GM18508 (cell line): Measurements from ENCODE around the gene SPRED2.
"Not testable (repeated sequence)": the region's sequence is repeated elsewhere in the genome, so short reads cannot be mapped to it uniquely, and the experiment has no call there.

Experiments
- ATAC-seq: cut with Tn5 transposase; IDR thresholded peaks from one replicate; pipeline ENCODE4 v1.9.1; 2021; ENCODE audit warnings: moderate number of reproducible peaks; ENCODE audit not compliant: insufficient read depth, unreplicated experiment

SPRED2 gene

DNA sequence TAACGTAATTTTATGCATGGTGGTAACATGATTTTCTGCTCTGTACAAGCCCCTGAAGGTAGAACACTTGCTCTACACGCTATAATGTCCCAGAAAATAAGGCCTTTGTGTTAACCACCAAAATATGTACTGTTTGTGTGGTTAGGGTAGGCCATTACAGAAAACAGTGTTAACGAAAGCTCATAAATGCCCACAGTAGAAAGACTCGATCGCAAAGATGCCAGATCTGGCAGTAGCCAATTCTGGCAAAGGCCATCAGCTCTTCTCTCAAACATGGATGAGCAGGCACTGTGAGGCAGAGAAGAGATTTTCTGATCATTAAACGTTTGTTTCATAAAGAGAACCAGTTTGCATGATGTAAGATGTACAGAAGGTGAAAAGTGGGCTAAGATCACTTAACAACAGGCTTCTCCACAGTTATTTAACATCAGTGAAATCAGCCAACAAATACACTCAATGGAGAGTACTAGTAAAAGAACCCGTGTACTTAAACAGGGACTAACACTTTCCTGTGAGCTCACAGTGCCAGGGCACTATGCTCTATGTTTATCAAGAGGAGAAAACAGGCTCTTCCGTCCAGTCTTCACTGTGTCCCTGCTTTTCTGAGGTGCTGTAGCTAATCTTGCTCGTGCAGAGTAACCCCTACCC is 80.3 kb downstream of the SPRED2 start:
- no peak for ATAC-seq

DNA sequence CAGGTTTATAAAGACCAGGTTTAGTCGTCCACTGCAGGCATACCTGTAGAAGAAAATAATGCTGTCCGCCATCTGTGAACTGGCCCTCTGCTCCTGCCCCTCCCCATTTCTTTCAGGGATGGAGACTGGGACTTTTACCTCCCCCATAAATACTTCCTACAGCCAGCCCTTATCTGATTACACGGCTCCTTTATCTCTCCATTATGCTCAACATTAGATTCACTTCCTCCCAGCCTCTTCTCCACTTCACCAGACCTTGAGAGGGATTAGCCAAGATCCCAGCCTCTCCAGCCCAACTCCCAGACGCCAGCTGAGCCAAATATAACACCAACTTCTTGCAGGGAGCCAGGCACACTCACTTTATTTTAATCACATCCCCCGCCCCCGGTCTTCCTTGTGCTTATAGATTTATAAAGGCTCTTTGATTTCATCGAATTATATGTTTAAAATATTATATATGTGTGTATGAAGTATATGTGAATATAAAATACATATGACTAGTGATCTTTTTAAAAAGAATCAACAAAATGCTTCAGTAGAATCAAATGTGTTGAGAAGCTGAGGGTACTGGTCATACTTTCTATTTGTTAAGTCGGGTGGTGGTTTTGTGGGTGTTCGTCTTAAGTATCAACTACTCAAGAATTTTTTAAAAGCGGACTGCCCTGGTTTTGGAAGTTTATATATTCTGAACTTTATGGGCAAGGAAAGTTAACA is 81.0 kb downstream of the SPRED2 start:
- no peak for ATAC-seq

DNA sequence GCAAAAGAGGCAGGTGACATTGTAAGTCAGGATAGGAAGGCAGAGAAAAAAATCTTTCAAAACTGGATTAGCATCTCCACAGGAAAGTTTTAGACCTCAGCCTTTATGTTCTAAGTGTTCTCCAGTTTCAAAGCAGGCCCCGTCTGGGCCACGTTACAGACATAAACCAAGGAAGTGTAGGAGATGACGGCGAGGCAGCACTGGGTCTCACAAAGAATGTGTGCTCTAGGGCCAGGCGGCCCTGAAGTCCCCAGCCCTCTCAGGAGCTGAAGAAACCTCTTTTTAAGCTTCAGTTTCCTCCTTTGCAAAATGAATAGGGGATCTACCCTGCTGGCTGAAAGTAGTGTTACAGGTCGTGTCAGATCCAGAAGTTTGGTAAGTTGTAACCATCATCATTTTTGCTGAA is 81.7 kb downstream of the SPRED2 start:
- peak; percentile 55 for ATAC-seq

DNA sequence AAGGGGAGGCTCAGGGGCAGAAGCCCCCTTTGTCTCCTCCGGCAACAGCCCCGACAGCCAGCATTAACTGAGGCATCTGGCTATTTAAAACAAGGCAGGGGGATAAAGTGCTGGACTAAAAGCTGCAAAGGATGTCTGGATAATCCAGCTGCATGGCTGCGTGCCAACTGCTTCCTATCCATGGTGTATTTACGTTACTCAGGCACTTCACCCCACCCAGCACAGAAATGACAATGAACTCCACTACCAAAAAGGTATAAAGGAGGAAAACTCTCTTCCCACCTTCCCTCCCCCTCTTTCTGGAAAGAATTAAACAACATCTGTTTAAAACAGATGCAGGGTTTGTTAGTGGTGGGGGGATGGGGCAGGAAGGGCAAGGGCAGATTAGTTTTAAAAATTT is 82.5 kb downstream of the SPRED2 start:
- ATAC-seq: no peak

DNA sequence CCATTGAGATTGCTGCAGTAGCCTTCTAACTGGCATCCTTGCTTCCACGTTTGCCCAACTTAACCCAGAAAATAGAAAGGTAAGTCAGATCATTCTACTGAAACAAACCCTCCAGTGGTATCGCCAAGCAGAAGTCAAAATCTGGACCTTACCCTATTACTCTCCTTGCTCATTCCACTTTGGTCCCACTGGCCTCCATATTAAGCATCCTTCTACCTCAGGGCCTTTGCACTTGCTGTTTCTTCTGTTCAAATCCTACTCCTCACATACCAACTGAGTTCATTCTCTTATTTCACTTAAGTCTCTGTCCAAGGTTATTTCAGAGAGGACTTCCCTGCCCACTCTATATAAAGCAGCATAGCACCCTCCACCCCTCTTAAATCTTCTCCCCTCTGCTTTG is 84.5 kb downstream of the SPRED2 start:
- ATAC-seq: no peak

DNA sequence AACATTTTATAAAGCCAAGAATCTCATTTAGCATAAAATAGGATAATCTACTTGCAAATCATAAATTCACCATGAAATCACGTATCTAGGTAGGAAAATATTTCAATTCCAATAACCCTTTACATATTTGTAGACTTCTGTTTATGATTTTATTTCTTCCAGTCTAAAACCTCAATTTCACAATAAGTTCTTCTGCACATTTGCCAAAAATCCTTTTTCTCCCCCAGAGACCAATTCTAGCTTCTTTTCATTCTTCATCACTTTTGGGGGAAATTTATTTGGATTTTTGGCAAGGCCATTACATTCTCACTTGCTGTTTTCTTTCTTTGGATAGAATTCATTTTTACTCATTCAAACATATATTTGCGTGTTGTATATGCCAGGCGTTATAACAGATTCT is 86.8 kb downstream of the SPRED2 start:
- ATAC-seq: no peak

DNA sequence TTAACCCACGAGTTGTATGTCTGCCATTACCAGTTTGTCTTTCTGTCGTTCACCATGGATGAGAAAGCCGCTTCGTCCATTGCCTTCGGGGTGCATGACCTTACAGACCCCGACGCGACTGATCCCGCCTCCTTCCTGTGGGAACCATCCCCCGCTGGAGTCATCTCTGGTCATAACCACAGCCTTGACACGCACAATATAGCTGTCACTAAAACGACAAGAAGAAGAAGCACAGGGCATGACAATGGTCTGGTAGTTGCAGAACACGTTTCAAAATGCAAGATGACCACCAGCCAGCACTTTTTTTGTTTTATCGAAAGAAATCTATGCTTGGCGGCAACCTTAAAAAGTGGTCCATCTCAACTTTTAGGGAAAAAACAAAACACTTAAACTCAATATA is 87.7 kb downstream of the SPRED2 start:
- no peak for ATAC-seq

DNA sequence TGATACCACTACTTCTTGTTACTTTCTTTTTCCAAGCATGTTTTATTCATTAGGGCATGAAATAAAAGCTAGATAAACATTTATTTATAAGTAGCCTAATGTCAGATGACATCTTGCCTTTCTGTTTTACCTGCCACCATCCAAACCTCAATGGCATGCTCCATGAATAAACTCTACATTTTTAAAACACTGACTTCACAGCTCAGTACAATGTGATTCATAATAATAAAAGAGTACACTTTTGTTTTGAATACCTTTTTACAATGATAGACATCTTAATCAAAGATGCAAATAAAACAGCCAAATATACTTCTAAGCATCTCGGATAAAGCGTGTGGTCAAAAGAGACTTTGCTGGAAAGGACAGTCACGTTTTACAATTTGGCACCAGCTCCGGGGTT is 88.2 kb downstream of the SPRED2 start:
- no peak for ATAC-seq

DNA sequence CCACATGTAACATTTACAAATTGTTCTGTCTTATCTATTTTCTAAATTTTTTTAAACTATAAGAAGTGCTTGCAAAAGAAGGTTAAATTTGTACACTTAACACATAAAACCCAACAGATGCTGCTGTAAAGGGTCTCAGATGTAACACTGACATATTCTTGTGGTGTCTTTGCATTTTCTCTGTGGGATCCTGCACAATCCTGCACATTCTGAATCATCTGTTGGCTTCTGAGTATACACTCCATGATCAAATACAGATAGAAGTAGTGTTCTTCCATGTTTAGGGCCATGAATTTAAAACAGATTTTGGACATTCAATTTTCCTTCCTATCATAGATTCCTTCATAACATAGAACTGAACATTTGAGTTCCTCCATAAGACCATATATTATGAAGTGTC is 89.0 kb downstream of the SPRED2 start:
- no peak for ATAC-seq

DNA sequence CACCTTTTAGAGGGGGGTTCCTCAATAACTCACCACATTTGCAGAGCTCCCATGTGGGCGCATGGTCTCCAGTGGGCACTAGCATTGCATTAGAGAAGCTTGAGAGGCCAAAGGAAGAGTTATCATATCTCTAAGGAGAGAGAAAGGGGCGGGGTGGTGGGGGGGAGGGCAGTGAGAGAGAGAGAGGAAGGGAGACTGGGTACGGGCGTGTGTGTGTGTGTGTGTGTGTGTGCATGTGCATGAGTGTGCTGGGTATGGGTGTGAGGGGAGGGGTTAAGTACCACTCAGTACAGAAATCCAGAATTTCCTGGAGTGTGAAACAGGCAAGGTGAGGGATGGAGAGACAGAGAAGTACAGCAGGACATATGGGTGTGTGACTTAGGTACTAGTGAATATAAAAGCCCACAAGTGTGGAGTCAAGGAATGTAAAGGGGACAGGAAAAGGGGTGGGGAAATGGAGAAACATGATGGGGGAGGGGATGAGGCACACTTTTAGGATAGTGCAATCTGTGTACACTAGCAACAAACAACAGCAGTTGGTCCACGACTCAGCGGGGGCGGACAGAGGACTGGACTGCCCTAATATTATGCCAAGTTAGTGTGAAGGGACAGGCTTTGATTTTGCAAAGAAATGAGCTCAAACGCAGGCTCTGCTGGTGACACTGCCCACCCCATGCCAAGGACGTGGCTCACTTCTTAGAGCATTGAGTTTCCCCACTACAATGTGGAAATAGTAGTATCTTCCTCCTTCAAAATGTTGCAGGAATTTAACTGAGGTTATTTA is 91.3 kb downstream of the SPRED2 start:
- ATAC-seq: no peak

DNA sequence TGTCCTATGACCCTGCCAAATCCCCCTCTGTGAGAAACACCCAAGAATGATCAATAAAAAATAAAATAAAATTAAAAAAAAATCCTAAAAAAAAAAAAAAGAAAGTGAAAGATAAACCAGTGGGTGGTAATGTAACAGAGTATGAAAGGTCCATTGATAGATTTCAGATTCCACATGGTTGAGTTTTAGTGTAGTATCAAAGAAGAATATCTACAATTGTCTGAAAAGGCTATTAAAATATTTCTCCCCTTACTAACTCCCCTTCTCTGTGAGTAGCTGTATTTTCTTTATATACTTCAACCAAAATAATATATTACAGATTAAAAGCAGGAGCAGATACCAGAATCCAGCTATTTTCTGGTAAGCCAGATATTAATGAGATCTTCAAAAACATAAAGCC is 92.8 kb downstream of the SPRED2 start:
- ATAC-seq: no peak

DNA sequence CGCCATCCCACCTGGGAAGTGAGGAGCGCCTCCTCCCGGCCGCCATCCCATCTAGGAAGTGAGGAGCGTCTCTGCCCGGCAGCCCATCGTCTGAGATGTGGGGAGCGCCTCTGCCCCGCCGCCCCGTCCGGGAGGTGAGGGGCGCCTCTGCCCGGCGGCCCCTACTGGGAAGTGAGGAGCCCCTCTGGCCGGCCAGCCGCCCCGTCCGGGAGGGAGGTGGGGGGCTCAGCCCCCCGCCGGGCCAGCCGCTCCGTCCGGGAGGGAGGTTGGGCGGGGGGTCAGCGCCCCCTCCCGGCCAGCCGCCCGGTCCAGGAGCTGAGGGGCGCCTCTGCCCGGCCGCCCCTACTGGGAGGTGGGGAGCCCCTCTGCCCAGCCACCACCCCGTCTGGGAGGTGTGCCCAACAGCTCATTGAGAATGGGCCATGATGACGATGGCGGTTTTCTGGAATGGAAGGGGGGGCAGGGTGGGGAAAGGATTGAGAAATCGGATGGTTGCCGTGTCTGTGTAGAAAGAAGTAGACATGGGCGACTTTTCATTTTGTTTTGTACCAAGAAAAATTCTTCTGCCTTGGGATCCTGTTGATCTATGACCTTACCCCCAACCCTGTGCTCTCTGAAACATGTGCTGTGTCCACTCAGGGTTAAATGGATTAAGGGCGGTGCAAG is 93.4 kb downstream of the SPRED2 start:
- not testable (repeated sequence) for ATAC-seq

DNA sequence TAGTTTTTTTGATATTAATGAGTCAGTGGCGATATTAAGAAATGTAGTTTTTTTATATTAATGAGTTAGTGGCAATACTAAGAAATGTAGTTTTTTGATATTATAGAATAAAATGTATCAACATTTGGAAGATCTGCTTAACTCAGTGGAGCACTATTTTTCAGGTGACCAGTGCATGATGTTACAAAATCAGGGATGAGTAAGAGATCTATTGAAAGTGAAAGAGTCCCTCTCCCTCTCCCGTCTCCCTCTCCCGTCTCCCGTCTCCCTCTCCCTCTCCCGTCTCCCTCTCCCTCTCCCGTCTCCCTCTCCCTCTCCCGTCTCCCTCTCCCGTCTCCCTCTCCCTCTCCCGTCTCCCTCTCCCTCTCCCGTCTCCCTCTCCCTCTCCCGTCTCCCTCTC is 94.5 kb downstream of the SPRED2 start:
- not testable (repeated sequence) for ATAC-seq

DNA sequence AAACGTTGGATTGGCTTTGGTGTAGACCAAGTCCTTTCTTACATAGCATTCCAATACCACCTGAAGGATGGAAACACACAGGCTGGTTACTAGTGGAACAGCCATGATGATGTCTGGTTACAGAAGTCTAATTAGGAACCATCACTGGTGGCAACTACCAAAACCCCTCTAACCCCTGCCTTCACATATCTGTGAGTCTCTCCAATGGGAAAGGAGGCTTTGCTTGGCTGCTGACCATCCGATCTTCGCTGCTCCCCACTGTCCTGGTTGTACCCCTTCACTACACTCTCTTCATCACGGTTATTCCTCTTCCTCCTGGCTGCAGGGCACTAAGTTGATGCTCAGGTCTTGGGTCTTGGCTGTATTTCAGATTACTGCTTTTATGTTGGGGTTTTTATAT is 97.7 kb downstream of the SPRED2 start:
- ATAC-seq: no peak

DNA sequence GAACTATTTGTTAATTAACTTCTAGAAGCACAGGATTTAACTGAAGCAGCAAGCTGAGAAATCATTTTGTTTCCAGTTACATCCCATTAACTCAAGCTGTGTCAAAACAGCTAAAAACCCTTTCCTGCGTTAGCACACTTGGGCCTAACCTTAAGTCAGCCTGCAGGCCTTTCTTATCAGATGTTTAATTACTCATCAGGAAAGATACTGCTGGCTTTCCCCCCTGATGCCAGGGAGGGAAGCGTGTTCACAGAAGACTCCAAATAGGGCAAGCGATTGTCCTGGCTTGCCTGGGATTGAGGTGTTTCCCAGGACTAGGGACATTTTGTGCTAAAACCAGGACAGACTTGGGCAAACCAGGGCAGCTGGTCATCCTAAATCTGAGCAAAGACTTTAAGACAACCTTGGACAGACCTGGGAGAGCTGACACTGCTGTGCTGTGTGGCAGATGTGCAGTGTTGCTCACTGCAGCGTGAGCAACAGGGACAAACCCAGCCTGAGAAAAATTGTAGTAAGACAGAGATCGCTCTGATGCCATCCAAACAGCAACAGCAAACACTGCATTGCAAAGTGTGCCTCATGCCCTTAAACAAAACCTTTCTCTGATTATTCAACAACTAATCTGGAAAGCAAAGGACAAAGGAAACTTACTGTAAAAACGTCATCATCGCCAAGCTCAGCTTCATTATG is 100.9 kb downstream of the SPRED2 start:
- ATAC-seq: no peak

DNA sequence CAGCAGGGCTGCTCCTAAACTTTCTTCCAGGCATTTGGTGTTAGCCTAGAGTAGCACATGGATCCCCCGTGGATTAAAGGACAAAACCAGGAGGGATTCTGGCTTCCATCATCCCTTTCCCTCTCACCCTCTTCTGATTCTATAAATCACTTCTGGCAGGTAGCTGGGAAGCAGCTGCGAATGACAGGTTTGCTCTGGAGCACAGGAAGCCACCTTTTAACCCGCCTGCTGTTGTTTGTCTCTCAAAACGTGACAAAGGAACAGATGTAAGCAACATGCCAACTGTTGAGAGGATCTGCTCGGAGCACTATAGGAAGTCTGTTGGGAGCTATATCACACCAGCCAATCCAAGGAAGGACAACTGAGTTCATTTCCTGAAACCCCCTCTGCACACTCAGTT is 102.9 kb downstream of the SPRED2 start:
- ATAC-seq: no peak

DNA sequence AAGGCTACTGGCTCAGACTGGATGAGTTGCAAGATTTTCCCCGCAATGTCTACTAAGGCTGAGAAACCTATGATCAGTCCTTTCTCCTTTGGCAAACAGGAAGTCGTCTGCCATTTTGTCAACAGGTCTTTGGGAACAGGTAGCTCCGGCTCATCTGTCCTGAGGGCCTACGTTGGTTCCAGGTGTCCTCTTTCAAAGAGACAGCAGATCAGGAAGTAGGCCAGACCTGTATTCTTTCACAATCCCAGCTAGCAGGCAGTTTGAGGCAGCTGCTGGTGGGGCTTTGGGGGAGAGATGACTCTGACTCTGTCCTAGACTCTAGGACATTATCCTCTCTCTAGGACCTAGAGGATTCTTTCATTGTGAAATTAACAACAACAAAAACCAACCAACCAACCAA is 106.1 kb downstream of the SPRED2 start:
- ATAC-seq: no peak

DNA sequence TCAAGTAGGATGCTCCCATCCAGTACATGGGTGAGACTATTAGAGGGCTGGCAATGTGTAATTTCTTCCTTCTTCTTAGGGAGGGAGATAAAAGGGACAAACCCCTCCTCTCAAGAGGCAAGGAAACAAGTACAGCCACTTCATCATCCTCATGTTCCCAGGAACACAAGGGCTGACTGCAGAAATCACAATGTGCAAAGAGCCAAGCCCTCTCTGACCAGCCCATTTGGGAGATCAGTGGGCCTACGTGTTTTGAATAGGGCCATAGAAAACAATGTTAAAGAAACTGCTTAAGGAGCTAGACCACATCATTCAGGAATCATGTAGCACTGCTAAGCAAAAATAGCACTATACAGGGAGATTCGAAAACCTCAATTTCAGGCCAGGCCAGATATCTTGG is 107.3 kb downstream of the SPRED2 start:
- no peak for ATAC-seq

DNA sequence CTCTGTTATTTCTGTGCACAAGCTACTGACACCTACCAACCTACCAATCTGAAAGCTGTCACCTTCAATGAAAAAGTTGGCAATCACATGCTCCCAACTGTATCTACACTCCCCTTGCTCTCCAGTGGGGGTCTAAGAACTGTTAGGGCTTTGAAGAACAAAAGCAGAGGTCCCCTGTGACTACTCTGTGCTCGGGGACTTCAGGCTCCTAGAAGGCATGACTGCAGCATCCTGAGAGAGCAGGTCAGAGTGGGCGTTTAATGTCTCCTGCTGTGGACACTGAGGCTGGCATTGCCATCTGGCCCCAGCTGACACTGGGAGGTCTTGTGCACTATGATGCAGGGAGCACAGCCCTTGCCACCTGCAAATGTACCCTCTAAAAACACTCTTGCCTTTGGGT is 111.5 kb downstream of the SPRED2 start:
- ATAC-seq: no peak

DNA sequence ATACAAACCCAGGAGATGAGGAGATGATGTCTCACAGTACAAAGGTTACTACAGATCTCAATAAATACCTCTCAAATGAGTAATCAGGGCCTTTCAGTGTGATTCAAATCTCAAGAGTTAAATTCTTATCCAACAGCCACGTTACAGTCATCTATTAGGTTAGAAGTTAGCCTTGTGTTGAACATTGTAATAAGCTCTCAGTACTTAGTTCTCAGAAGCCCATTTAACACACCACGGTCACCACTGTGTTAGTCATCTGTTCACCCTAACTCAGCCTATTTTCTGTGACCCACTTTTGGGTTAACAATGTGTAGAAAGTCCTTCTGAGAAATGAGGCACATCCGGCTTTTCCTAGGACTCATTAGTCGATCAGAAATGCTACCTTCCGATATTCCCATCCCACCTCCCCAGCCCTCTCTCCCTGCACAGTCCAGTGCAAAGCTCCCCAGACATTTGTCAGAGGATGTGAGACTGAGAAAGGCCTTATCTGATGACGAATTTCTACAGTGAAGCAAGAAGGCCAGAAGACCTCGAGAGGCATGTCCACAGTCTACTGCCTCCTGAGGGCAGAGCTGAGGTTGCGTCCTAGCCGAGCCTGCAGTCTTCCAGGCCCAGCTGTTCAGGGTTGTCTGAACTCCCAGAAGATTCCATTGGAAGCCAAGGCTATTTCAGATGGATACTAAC is 112.2 kb downstream of the SPRED2 start:
- ATAC-seq: peak; percentile 64
